CD4-positive, alpha-beta T cell treated with Interleukin-12 subunit alpha and Interleukin-12 subunit beta, for 1 hour (primary cell): ENCODE measurements around the gene CARD14.
"Not testable (repeated sequence)": the region's sequence is repeated elsewhere in the genome, so short reads cannot be mapped to it uniquely, and the experiment has no call there.

ENCODE experiments used
- DNase-seq: peaks from one replicate; pipeline ENCODE4 v3.0.0-alpha.2; 2020

Gene CARD14

DNA sequence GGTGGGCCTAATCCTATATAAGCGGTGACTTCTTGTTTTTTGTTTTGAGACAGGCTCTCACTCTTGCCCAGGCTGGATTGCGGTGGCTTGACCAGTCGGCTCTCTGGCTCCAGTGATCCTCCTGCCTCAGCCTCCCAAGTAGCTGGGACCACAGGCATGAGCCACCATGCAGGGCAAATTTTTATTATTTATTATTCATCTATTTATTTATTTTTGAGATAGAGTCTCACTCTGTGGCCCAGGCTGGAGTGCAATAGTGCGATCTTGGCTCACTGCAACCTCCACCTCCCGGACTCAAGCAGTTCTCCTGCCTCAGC is 86.2 kb downstream of the CARD14 start:
- DNase-seq: no peak

- no peak for DNase-seq
Observed at GRCh38 chr17:80257716-80258213, 87.9 kb downstream of the CARD14 start.

DNA sequence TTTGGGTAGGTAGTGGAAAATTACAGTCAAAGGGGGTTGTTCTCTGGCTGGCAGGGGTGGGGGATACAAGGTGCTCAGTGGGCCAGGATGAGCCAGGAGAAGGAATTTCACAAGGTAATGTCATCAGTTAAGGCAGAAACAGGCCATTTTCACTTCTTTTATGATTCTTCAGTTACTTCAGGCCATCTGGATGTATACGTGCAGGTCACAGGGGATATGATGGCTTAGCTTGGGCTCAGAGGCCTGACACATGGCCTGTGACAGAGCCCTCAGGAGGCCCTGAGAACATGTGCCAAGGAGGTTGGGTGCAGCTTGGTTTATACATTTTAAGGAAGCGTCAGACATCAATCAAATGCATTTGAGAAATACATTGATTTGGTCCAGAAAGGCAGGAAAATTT is 88.5 kb downstream of the CARD14 start:
- not testable (repeated sequence) for DNase-seq
